Uterus (tissue), 4 donors: ENCODE measurements around the gene UBQLN3. TPM values are rescaled to one million over a fixed set of nuclear protein-coding genes. Genes with fewer than 3 reads are reported as not detected.

Source experiments
- DNase-seq, 2 donors: peaks; one replicate each; pipeline ENCODE4 v3.0.0-alpha.2; 2019 to 2020
- H3K27ac ChIP-seq, 2 donors: fragments of 200-600 bp; sonication (generic); 1 replicate in 1 of 2; 2 replicates in 1 of 2; pipeline ENCODE4 v1.5.1; 2016 to 2018
- H3K27me3 ChIP-seq, 2 donors: fragments of 200-600 bp; sonication (generic); one replicate each; pipeline ENCODE4 v1.5.1; 2018 to 2019; ENCODE audit warnings: control low read depth in 1 of 2
- H3K36me3 ChIP-seq, 2 donors: fragments of 200-600 bp; sonication (generic); one replicate each; pipeline ENCODE4 v1.5.1; 2019; ENCODE audit warnings: control low read depth in 1 of 2
- H3K4me1 ChIP-seq, 2 donors: fragments of 200-600 bp; sonication (generic); one replicate each; pipeline ENCODE4 v1.5.1; 2018 to 2019; ENCODE audit warnings: control low read depth in 1 of 2
- H3K4me3 ChIP-seq, 2 donors: fragments of 200-600 bp; sonication (generic); 1 replicate in 1 of 2; 2 replicates in 1 of 2; pipeline ENCODE4 v1.5.1; 2018 to 2019; ENCODE audit warnings: mild to moderate bottlenecking in 1 of 2
- H3K9me3 ChIP-seq, 2 donors: fragments of 200-600 bp; sonication (generic); one replicate each; pipeline ENCODE4 v1.5.1; 2019; ENCODE audit warnings: control low read depth in 1 of 2
- POLR2A ChIP-seq, 2 donors: fragments of 450-650 bp; IDR thresholded peaks; one replicate each; pipeline ENCODE4 v1.6.1; 2016; ENCODE audit warnings: antibody characterized with exemption in 2 of 2, mild to moderate bottlenecking in 1 of 2, moderate library complexity in 1 of 2
- intact Hi-C: fragments of 100-400 bp; cut with DNase I; formaldehyde crosslinking; loops from one replicate; pipeline ENCODE4 v1.15.1; 2023; ENCODE audit warnings: low total_unique reads
- total RNA-seq, 4 donors: library from RNA; depleted of rRNA in 3 of 4; stranded (reverse); fragments of >200 nt in 3 of 4; gene quantifications; one replicate each; pipeline versions ENCODE4 v1.1.0 to v1.2.4, GENCODE V29; 2014 to 2023
- TF ChIP-seq, protein P1 (sequence below), 4 experiments: fragments of 200-600 bp in 2 of 4; fragments of 450-650 bp in 2 of 4; sonication (generic) in 2 of 4; IDR thresholded peaks; one replicate each; pipeline ENCODE4 v1.5.1; 2016 to 2019; ENCODE audit warnings: antibody characterized with exemption in 4 of 4, mild to moderate bottlenecking in 2 of 4, moderate library complexity in 1 of 4
- donor health status: DM: yes; HTN: yes; CAD: no.

Gene UBQLN3
- total RNA-seq, 4 donors from 2014 or later = 0.29 to 2.2 (median 1.4) TPM

DNA sequence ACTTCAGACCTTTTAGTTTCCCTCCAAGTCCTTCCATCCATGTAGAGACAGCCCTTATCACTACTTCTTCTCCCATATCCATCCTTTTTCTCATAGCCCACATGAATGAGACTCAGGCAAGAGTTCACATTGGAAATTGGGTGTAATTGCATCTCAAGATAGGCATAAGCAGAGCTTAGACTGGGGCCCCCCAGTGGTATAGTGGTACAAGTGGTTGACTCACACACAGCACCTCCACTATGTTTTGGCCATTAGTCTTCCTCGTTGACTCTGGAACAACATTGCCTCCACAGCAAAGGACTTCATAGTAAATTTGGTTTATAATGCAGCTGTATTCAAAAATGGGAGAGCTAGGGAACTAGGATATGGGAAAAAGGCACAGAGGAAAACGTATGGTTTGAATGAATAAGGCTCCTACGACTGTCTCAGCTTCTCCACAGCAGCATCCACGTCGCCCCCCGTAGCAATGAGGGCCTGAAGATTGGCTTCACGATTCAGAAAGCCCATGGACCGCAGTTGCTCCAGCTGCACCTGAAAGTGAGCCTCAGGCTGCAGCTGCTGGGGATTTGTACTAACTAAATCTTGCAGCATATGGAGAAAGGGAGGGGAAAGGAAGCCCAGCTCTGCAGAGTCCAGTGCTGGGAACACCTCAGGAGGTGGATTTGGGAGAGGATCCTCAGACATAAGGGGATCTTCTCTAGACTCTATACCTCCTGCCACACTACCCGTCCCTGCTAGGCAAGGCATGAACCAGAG lies 2.4 kb downstream of the UBQLN3 start:
- H3K9me3 ChIP-seq = no peaks in the 10 kb centered on the region
- H3K4me1 ChIP-seq = no peaks in the 10 kb centered on the region
- H3K36me3 ChIP-seq = no peaks in the 10 kb centered on the region
- H3K27ac ChIP-seq = no peak overlapping the region
- TF ChIP-seq, protein P1, sequence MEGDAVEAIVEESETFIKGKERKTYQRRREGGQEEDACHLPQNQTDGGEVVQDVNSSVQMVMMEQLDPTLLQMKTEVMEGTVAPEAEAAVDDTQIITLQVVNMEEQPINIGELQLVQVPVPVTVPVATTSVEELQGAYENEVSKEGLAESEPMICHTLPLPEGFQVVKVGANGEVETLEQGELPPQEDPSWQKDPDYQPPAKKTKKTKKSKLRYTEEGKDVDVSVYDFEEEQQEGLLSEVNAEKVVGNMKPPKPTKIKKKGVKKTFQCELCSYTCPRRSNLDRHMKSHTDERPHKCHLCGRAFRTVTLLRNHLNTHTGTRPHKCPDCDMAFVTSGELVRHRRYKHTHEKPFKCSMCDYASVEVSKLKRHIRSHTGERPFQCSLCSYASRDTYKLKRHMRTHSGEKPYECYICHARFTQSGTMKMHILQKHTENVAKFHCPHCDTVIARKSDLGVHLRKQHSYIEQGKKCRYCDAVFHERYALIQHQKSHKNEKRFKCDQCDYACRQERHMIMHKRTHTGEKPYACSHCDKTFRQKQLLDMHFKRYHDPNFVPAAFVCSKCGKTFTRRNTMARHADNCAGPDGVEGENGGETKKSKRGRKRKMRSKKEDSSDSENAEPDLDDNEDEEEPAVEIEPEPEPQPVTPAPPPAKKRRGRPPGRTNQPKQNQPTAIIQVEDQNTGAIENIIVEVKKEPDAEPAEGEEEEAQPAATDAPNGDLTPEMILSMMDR (IDR thresholded peaks at IDR 0.05) = no peak
- TF ChIP-seq POLR2A (IDR thresholded peaks at IDR 0.05) = no peak
- intact Hi-C loops = no loop called here
- no peak overlapping the region for H3K4me3 ChIP-seq
- DNase-seq = no peak
- H3K27me3 ChIP-seq = no peaks in the 10 kb centered on the region

DNA sequence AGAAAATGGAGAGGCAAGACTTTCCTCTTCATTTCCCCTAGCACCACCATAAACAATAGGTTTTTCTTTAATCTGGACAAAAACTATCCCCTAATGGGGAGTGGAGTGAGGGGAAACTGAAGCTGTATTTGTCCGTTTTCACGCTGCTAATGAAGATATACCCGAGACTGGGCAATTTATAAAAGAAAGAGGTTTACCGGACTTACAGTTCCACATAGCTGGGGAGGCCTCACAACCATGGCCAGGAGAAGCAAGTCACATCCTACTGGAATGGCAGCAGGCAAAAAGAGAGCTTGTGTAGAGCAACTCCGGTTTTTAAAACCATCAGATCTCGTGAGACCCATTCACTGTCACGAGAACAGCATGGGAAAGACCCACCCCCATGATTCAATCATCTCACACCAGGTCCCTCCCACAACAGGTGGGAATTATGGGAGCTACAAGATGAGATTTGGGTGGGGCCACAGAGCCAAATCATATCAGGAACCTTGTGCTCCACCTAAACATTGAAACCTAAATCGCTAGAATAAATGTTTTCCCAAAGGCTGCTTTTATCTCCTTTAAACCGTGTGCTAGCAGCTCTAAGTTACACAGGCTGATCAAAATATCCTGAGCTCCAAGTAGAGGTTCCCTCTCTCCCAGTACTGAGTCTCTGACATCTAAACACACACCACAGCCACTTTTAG lies 4.3 kb downstream of the UBQLN3 start:
- Histone ChIP-seq H3K4me3 (no peak overlapping the region), H3K4me1 (no peaks in the 10 kb centered on the region), H3K9me3 (no peaks in the 10 kb centered on the region), H3K27me3 (no peaks in the 10 kb centered on the region), H3K27ac (no peak overlapping the region), H3K36me3 (no peaks in the 10 kb centered on the region)
- intact Hi-C loops = no loop called here
- no peak for DNase-seq
- no peak for TF ChIP-seq POLR2A (IDR thresholded peaks at IDR 0.05)
- TF ChIP-seq, protein P1 (IDR thresholded peaks at IDR 0.05) = no peak

DNA sequence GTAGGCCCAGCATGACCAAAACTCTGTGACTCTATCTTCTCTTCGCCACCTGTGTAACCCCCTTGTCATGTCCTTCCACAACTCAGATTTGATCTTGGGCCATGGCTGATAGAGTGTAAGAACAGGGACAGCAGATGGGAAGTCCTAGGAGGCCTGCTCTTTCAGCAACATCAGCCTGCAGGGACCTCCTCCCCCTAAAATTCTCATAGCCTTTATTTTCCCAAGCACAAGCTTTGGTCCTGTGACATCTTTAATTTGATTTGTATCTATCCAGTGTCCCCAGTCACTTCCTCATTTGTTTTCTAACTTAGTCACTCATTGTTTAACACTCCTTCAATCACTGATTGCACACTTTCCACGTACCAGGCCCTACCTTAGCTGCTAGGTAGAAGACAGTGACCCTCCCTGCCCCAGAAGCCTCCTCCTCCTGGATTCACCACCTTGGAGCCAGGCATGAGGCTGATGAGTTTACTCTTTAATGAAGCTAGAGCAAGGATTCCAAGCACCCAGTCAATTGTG lies 5.3 kb downstream of the UBQLN3 start:
- H3K27me3 ChIP-seq = no peaks in the 10 kb centered on the region
- H3K36me3 ChIP-seq = no peaks in the 10 kb centered on the region
- no peak overlapping the region for H3K27ac ChIP-seq
- H3K4me1 ChIP-seq = no peaks in the 10 kb centered on the region
- no peak for DNase-seq
- no peak overlapping the region for H3K4me3 ChIP-seq
- no peak for TF ChIP-seq POLR2A (IDR thresholded peaks at IDR 0.05)
- TF ChIP-seq, protein P1 (IDR thresholded peaks at IDR 0.05) = no peak
- intact Hi-C loops = no loop called here
- H3K9me3 ChIP-seq = no peaks in the 10 kb centered on the region

DNA sequence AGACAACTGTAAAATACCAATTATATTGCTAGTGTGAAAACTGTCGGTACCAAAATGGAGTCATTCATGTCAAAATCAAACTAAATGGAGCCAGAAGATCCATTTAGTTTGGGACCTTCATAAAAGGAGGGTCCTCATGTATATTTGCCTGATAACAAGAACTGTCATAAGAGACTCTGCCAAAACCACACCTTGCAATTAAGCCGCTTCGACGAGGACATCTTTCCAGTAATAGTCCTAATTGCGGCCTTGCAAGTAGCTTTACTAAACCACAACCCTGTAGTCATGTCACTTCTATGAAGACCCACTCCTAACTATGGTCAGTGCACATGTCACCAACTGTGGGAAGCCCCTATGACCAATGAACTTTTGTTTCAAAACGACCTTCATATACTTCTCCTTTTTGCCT lies 9.4 kb downstream of the UBQLN3 start:
- Histone ChIP-seq H3K9me3 (no peaks in the 10 kb centered on the region), H3K27me3 (no peaks in the 10 kb centered on the region), H3K4me1 (no peaks in the 10 kb centered on the region), H3K4me3 (no peak overlapping the region), H3K27ac (no peak overlapping the region), H3K36me3 (no peaks in the 10 kb centered on the region)
- no peak for TF ChIP-seq POLR2A (IDR thresholded peaks at IDR 0.05)
- TF ChIP-seq, protein P1 (IDR thresholded peaks at IDR 0.05) = no peak
- no peak for DNase-seq
- intact Hi-C loops = no loop called here

DNA sequence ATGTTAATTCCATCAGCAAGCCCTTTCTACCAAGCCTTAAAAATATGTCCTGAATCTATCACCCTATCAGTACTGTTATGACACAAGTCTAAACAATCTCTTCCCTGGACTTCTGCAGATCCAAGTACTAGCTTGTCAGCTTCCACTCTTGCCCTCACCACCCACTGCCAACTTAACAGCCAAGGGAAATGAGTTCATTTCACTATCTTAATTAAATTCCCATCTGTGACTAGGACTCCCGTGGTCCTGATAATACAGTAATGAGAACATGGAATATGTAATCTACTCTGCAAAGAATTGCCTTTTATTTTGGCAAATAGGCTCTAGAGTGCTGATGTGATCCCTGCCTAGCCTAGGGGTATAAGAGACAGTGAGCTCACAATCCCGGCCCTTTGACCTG lies 10.1 kb downstream of the UBQLN3 start:
- Histone ChIP-seq H3K27ac (no peak overlapping the region), H3K4me1 (no peaks in the 10 kb centered on the region), H3K9me3 (no peaks in the 10 kb centered on the region), H3K4me3 (no peak overlapping the region), H3K36me3 (no peaks in the 10 kb centered on the region), H3K27me3 (no peaks in the 10 kb centered on the region)
- DNase-seq = no peak
- intact Hi-C loops = no loop called here
- TF ChIP-seq POLR2A (IDR thresholded peaks at IDR 0.05) = no peak
